HCT116 (cell line): ENCODE measurements around the gene KRTAP17-1.

ENCODE experiments used
- CTCF ChIP-seq, 3 experiments: fragments of 200-600 bp in 1 of 3; sonication (generic) in 1 of 3; IDR thresholded peaks in 2 of 3; conservative IDR thresholded peaks in 1 of 3; 2 replicates each; pipeline ENCODE4 v1.5.1; 2012 to 2017; ENCODE audit warnings: low read depth in 2 of 3, low read length in 2 of 3, antibody characterized with exemption in 1 of 3, borderline replicate concordance in 1 of 3, control low read depth in 1 of 3, mild to moderate bottlenecking in 1 of 3, mixed read lengths in 1 of 3, mixed run types in 1 of 3, moderate library complexity in 1 of 3; ENCODE audit not compliant: insufficient read depth in 1 of 3
- EGR1 ChIP-seq: IDR thresholded peaks from 2 replicates; pipeline ENCODE4 v1.6.1; 2012; ENCODE audit warnings: low read depth
- EZH2 ChIP-seq: fragments of 200-600 bp; sonication (generic); IDR thresholded peaks from 2 replicates; pipeline ENCODE4 v1.6.1; 2017; ENCODE audit warnings: antibody characterized with exemption, mixed run types
- EZH2phosphoT487 ChIP-seq: fragments of 200-600 bp; IDR thresholded peaks from 2 replicates; pipeline ENCODE4 v1.6.1; 2018; ENCODE audit warnings: antibody characterized with exemption, borderline replicate concordance
- POLR2A ChIP-seq: IDR thresholded peaks from 2 replicates; pipeline ENCODE4 v1.7.0; 2011; ENCODE audit warnings: borderline replicate concordance; ENCODE audit not compliant: insufficient read depth, insufficient read length; ENCODE audit errors: extremely low read depth
- POLR2AphosphoS5 ChIP-seq: IDR thresholded peaks from 2 replicates; pipeline ENCODE4 v1.6.1; 2011; ENCODE audit warnings: mild to moderate bottlenecking, low read depth, low read length, moderate library complexity
- RAD21 ChIP-seq: IDR thresholded peaks from 2 replicates; pipeline ENCODE4 v1.6.1; 2012; ENCODE audit warnings: low read depth, mild to moderate bottlenecking
- TCF7L2 ChIP-seq: IDR thresholded peaks from 2 replicates; pipeline ENCODE4 v1.7.0; 2011; ENCODE audit warnings: borderline replicate concordance, inconsistent platforms; ENCODE audit not compliant: insufficient read depth, insufficient read length; ENCODE audit errors: extremely low read depth
- YY1 ChIP-seq: IDR thresholded peaks from 2 replicates; pipeline ENCODE4 v1.6.1; 2011; ENCODE audit warnings: low read length, low read depth, moderate library complexity, mild to moderate bottlenecking; ENCODE audit not compliant: insufficient replicate concordance; ENCODE audit errors: extremely low read depth

GRCh38 chr17:41308918-41309359 lies 6.6 kb downstream of the KRTAP17-1 start, which contains the start of gene KRTAP16-1:
- no peak for TF ChIP-seq POLR2A
- TF ChIP-seq EGR1: no peak
- no peak for TF ChIP-seq TCF7L2
- no peak for TF ChIP-seq YY1
- TF ChIP-seq EZH2phosphoT487: no peak
- TF ChIP-seq POLR2AphosphoS5: no peak
- no peak for TF ChIP-seq CTCF (IDR thresholded peaks at IDR 0.05 in 2 of 3, conservative IDR thresholded peaks at IDR 0.05 in 1 of 3; ENCODE audit: borderline replicate concordance in 1 of 3, insufficient read depth in 1 of 3, low read depth in 2 of 3, low read length in 2 of 3)
- no peak for TF ChIP-seq EZH2
- no peak for TF ChIP-seq RAD21
